Measurements from ENCODE around the gene SEH1L. TPM values are rescaled to one million over a fixed set of nuclear protein-coding genes. Genes with fewer than 3 reads are reported as not detected.

The SEH1L gene
- total and polyA plus RNA-seq, 10 of the 15 experiments (the other 5 are each of a cell fraction or from before 2014, with no cell fraction given), result 27.5 to 109 (median 52.8) TPM

DNA sequence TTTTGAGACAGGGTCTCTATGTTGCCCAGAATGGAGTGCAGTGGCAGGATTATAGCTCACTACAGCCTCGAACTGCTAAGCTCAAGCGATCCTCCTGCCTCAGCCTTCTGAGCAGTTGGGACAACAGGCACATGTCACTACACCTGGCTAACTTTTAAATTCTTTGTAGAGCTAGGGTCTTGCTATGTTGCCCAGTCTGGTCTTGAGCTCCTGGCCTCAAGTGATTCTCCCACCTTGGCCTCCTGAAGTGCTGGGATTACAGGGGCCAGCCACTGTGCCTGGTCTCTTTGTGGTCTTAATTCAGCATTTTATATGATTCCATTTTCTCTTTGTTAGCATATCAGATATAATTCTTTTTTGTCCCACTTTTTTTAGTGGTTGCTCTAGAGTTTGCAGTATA, 77.4 kb downstream of the SEH1L start:
- H3K9ac ChIP-seq (ENCODE audit: control insufficient read depth, insufficient read depth, low read length), result no peak overlapping the region
- TF ChIP-seq NFYB (IDR thresholded peaks at IDR 0.05; ENCODE audit: insufficient read depth, low read depth, low read length) (no peak), SPI1 (IDR thresholded peaks at IDR 0.05; ENCODE audit: borderline replicate concordance, insufficient read depth, low read depth, low read length) (no peak), SMAD1 (IDR thresholded peaks at IDR 0.05; ENCODE audit: low read depth, partially characterized antibody) (no peak), PML (IDR thresholded peaks at IDR 0.05; ENCODE audit: low read length) (no peak), JUND (IDR thresholded peaks at IDR 0.05; ENCODE audit: low read depth, low read length) (no peak), RELA (IDR thresholded peaks at IDR 0.05; ENCODE audit: borderline replicate concordance, partially characterized antibody) (no peak), ZNF217 (IDR thresholded peaks at IDR 0.05) (no peak)
- TF ChIP-seq, protein P1, sequence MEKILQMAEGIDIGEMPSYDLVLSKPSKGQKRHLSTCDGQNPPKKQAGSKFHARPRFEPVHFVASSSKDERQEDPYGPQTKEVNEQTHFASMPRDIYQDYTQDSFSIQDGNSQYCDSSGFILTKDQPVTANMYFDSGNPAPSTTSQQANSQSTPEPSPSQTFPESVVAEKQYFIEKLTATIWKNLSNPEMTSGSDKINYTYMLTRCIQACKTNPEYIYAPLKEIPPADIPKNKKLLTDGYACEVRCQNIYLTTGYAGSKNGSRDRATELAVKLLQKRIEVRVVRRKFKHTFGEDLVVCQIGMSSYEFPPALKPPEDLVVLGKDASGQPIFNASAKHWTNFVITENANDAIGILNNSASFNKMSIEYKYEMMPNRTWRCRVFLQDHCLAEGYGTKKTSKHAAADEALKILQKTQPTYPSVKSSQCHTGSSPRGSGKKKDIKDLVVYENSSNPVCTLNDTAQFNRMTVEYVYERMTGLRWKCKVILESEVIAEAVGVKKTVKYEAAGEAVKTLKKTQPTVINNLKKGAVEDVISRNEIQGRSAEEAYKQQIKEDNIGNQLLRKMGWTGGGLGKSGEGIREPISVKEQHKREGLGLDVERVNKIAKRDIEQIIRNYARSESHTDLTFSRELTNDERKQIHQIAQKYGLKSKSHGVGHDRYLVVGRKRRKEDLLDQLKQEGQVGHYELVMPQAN (conservative IDR thresholded peaks at IDR 0.05), result no peak
- TF ChIP-seq, protein P2, sequence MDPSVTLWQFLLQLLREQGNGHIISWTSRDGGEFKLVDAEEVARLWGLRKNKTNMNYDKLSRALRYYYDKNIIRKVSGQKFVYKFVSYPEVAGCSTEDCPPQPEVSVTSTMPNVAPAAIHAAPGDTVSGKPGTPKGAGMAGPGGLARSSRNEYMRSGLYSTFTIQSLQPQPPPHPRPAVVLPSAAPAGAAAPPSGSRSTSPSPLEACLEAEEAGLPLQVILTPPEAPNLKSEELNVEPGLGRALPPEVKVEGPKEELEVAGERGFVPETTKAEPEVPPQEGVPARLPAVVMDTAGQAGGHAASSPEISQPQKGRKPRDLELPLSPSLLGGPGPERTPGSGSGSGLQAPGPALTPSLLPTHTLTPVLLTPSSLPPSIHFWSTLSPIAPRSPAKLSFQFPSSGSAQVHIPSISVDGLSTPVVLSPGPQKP (IDR thresholded peaks at IDR 0.05; ENCODE audit: low read depth, low read length), result no peak
- TF ChIP-seq, protein P3, sequence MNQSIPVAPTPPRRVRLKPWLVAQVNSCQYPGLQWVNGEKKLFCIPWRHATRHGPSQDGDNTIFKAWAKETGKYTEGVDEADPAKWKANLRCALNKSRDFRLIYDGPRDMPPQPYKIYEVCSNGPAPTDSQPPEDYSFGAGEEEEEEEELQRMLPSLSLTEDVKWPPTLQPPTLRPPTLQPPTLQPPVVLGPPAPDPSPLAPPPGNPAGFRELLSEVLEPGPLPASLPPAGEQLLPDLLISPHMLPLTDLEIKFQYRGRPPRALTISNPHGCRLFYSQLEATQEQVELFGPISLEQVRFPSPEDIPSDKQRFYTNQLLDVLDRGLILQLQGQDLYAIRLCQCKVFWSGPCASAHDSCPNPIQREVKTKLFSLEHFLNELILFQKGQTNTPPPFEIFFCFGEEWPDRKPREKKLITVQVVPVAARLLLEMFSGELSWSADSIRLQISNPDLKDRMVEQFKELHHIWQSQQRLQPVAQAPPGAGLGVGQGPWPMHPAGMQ (IDR thresholded peaks at IDR 0.05; ENCODE audit: borderline replicate concordance), result no peak
- TF ChIP-seq, protein P4, sequence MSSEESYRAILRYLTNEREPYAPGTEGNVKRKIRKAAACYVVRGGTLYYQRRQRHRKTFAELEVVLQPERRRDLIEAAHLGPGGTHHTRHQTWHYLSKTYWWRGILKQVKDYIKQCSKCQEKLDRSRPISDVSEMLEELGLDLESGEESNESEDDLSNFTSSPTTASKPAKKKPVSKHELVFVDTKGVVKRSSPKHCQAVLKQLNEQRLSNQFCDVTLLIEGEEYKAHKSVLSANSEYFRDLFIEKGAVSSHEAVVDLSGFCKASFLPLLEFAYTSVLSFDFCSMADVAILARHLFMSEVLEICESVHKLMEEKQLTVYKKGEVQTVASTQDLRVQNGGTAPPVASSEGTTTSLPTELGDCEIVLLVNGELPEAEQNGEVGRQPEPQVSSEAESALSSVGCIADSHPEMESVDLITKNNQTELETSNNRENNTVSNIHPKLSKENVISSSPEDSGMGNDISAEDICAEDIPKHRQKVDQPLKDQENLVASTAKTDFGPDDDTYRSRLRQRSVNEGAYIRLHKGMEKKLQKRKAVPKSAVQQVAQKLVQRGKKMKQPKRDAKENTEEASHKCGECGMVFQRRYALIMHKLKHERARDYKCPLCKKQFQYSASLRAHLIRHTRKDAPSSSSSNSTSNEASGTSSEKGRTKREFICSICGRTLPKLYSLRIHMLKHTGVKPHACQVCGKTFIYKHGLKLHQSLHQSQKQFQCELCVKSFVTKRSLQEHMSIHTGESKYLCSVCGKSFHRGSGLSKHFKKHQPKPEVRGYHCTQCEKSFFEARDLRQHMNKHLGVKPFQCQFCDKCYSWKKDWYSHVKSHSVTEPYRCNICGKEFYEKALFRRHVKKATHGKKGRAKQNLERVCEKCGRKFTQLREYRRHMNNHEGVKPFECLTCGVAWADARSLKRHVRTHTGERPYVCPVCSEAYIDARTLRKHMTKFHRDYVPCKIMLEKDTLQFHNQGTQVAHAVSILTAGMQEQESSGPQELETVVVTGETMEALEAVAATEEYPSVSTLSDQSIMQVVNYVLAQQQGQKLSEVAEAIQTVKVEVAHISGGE (CRISPR knock-in tag; IDR thresholded peaks at IDR 0.05), result no peak
- TF ChIP-seq, protein P5, sequence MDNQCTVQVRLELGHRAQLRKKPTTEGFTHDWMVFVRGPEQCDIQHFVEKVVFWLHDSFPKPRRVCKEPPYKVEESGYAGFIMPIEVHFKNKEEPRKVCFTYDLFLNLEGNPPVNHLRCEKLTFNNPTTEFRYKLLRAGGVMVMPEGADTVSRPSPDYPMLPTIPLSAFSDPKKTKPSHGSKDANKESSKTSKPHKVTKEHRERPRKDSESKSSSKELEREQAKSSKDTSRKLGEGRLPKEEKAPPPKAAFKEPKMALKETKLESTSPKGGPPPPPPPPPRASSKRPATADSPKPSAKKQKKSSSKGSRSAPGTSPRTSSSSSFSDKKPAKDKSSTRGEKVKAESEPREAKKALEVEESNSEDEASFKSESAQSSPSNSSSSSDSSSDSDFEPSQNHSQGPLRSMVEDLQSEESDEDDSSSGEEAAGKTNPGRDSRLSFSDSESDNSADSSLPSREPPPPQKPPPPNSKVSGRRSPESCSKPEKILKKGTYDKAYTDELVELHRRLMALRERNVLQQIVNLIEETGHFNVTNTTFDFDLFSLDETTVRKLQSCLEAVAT (IDR thresholded peaks at IDR 0.05), result no peak

More for the DNA sequence above, 77.4 kb downstream of the SEH1L start:
- BruUV-seq (replicated peaks), result no TSS peak
- Histone ChIP-seq H3K79me2 (ENCODE audit: control insufficient read depth, insufficient read depth, low read length) (peaks cover 7% of the 10 kb centered on the region), H3K4me1 (ENCODE audit: control insufficient read depth, insufficient read depth, low read length) (no peaks in the 10 kb centered on the region), H3K4me2 (ENCODE audit: control insufficient read depth, insufficient read depth) (no peak overlapping the region), H3K4me3 (no peak overlapping the region), H3K27ac (ENCODE audit: control insufficient read depth, insufficient read depth) (no peak overlapping the region), H3K27me3 (replicated peaks in 1 of 2; ENCODE audit: control insufficient read depth in 2 of 2, insufficient read depth in 2 of 2, low read length in 1 of 2) (no peaks in the 10 kb centered on the region), H4K20me1 (ENCODE audit: control insufficient read depth, insufficient read depth) (no peaks in the 10 kb centered on the region), H3K36me3 (ENCODE audit: control insufficient read depth in 2 of 2, insufficient read depth in 2 of 2, low read length in 1 of 2) (peaks cover 4 to 21% of the 10 kb centered on the region in 2 experiments), H2AFZ (ENCODE audit: control insufficient read depth, low read depth, low read length) (no peak overlapping the region), H3K9me3 (replicated peaks; ENCODE audit: control insufficient read depth, insufficient read depth, low read length) (no peaks in the 10 kb centered on the region; the same call in 2 of the 3 replicates)
- intact Hi-C loops (cut with micrococcal nuclease; ENCODE audit: unreplicated experiment) (no loop called here), in situ Hi-C loops (cut with MboI) (no loop called here)
- WGBS (ENCODE audit: insufficient coverage, insufficient replicate concordance, low lambda C conversion rate, missing lambda C conversion rate), result 84% methylated on average over 2 of the region's 2 CpGs
- DNase-seq (ENCODE audit: low read depth, low spot score), result no peak
- RAD21 ChIA-PET (ENCODE audit: unreplicated experiment), result no interaction called here
- no peak for FAIRE-seq
- CTCF ChIA-PET, result no interaction called here
- SMC1A ChIA-PET (ENCODE audit: uncharacterized antibody, unreplicated experiment), result no interaction called here
- ATAC-seq, result no peak
- POLR2A ChIA-PET, result no interaction called here
